GM12872 (cell line): ENCODE results near the gene PEPD.

Experiments used
- TF ChIP-seq, protein P1 (sequence below): IDR thresholded peaks from 3 replicates; pipeline ENCODE4 v1.5.1; 2011; ENCODE audit warnings: low read depth, mild to moderate bottlenecking, low read length, moderate library complexity; ENCODE audit not compliant: insufficient read depth

The PEPD gene

DNA sequence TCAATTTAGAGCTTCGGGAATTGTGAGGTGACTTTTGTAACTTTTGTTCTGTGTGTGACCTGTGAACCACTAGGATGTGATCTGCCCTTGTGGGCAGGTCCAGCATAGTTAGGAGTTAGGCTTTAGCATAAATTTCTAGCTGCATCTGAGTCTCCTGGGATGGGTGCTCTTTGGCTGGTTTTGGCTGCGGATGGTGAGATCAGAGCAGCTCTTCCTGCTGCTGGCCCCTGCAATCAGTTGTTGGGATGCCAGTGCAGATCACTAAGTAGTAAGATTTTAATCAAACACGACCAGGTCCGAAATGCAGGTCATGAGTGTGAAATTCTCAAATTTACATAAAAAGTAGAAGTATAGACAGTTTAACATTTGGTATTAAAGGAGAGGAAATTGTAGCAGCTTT lies 139.6 kb downstream of the PEPD start:
- TF ChIP-seq, protein P1, sequence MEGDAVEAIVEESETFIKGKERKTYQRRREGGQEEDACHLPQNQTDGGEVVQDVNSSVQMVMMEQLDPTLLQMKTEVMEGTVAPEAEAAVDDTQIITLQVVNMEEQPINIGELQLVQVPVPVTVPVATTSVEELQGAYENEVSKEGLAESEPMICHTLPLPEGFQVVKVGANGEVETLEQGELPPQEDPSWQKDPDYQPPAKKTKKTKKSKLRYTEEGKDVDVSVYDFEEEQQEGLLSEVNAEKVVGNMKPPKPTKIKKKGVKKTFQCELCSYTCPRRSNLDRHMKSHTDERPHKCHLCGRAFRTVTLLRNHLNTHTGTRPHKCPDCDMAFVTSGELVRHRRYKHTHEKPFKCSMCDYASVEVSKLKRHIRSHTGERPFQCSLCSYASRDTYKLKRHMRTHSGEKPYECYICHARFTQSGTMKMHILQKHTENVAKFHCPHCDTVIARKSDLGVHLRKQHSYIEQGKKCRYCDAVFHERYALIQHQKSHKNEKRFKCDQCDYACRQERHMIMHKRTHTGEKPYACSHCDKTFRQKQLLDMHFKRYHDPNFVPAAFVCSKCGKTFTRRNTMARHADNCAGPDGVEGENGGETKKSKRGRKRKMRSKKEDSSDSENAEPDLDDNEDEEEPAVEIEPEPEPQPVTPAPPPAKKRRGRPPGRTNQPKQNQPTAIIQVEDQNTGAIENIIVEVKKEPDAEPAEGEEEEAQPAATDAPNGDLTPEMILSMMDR: no peak

- TF ChIP-seq, protein P1: no peak
These were observed 140.5 kb downstream of the PEPD start for GRCh38 chr19:33381101-33381500.

DNA sequence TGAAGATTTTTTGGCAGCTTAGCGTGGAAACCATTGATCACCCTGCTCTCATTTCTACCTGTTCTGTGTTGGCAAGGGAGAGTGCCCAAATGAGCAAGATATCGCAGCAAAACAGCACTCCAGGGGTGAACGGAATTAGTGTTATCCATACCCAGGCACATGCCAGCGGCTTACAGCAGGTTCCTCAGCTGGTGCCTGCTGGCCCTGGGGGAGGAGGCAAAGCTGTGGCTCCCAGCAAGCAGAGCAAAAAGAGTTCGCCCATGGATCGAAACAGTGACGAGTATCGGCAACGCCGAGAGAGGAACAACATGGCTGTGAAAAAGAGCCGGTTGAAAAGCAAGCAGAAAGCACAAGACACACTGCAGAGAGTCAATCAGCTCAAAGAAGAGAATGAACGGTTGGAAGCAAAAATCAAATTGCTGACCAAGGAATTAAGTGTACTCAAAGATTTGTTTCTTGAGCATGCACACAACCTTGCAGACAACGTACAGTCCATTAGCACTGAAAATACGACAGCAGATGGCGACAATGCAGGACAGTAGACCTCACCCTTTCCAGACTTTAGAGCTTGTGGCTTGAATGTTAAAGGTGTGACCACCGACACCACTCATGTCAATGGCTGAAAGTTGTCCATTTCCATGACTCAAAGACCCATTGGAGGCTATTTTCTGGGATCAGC lies 142.3 kb downstream of the PEPD start:
- TF ChIP-seq, protein P1: no peak

GRCh38 chr19:33377586-33378475 lies 143.8 kb downstream of the PEPD start:
- TF ChIP-seq, protein P1: no peak

GRCh38 chr19:33376941-33377557 lies 144.5 kb downstream of the PEPD start:
- TF ChIP-seq, protein P1: no peak

DNA sequence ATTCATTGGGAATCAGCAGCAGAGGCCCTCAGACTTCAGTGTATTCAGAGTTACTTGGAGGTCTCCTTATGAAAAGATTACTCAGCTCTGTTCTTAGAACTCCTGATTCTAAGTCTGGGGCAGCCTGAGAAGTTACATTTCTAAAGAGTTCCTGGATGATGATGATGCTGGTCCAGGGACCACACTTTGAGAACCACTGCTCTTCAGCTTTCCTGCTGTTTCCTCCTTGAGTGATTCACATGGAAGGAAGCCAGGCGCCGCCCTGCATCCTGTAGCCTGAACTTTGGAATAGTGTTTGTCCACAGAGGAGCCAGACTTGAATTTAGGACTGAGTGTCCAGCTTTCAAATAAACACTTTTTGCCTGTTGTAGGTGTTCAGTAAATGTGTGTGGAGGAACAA lies 145.2 kb downstream of the PEPD start:
- TF ChIP-seq, protein P1: no peak

- TF ChIP-seq, protein P1: no peak
These were observed 145.8 kb downstream of the PEPD start for GRCh38 chr19:33375837-33376159.
